Retina (tissue), 1 donor: ENCODE results near the gene PTPN14.

Source experiments
- DNase-seq: peaks from one replicate; pipeline ENCODE4 v3.0.0-alpha.2; 2016

PTPN14 gene

GRCh38 chr1:214567481-214567980, 16.1 kb upstream of the PTPN14 start:
- DNase-seq = no peak

DNA sequence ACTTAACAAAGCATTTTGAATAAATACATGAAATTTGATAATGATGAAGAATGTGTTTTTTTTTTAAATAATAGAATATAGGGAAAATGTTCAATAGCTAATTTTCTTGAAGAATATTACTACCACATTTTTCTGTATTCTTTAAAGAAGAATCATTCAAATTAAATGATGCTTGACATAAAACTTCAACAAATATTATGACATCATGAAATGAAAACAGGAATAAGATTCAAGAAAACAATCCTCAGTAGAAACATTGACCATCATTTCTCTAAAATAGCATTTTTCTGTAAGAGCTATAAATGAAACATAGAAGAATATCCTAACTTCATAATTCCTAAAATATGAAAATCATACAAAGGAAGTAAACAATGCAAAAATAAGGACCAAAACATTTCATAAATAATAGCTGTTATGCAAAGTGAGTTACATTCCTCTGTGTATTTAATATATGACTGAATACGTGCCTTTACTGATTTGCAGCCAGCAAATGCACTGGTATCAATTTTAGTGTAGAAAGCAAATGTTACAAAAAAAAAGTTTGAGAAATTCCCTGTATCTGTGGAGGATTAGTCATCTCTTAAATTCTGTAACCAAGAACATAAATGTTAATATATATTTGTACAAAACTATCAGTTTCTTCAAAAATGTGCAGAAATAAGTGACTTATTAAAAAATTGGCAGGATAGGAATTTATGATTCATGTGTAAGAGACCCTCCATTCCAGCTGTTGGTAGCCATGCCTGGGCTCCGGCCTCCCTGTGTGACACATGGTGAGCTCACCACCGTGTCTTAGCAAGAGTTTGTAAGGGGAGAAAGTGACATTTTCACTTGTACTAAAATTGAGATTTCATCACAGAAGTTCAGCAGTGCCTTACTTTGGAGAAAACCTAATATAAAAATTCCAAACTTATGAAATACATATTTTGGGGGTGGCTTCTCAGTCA, 15.0 kb upstream of the PTPN14 start:
- DNase-seq = no peak

DNA sequence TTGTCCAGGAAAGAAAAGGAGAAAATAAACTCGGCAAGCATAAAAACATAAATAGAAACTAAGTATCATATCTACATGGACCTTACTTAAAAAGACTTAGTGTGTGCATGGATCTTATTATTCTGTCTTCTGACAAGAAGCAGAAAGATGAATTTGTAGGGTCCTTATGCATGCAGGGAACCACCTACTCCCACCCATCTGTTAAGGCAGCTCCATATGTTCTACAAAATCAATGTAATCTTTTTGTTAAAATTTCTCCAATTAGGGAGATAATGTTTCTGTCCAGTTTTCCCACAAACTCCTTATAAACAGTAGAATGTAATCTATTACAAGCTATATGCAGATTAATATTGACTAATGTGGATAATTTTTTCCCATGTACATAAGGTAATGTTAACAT, 13.9 kb upstream of the PTPN14 start:
- DNase-seq = no peak

DNA sequence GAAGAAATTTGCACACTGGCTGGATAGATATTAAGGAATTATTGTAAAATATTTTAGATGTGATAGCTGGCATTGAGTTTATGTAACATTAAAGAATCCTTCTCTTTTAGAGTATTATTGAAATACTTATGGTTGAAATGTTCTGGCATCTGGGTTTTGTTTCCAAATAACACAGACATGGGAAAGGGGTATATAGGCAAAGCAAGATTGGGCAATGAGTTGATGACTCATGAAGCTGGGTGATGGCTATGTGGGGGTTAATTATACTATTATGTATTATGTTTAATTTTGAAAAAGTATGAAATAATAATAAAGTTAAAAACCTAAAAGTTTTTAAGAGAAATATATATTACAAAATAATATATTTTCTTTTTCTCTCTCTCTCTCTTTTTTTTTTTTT, 12.5 kb upstream of the PTPN14 start:
- no peak for DNase-seq

GRCh38 chr1:214557952-214558735, 6.7 kb upstream of the PTPN14 start:
- DNase-seq = no peak

DNA sequence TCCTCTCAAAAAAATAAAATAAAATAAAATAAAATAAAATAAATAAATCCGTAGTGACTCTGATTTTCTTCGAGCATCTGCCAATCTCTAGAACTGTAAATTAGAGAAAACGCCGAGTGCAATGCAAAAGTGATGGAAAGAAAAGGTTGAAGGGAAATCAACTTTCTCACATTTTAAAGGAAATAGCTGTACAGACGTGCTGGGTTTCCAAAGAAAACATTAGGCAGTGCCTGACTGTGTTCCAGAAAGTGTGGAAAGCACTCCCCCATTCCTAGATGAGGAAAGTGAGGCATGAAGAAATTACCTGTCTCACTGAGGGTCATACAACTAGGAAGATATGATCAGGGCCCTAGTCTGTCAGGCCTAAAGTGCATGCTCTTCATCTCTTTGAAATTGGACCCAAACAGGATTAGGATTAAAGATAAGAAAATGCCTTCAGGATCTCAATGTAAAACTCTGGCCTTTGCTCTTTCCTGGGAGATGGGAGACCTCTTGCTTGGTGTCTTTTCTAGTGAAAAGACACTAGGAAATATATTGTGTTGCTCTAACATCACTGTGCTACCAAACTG, 1.8 kb upstream of the PTPN14 start:
- DNase-seq = no peak

DNA sequence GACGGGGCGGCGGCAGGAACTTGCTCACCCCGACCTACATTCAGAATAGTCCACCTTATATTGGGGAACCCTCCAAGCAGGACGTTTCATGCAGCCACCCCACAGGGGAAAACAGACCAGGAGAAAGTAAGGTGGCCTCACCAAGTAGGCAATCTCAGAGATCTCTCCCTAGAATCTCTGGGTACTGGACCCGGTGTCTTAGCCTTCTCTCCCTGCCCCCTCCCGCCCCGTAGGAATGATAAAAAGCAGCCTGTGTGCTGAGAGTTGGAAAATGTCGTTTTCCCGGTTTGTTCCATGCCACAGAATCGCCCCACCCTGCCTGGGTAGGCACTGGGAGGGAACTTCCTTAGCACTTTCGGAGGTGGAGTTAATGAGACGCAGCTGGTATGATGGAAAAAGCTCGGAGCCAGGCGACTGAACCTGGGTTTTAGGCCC, 789 bp upstream of the PTPN14 start:
- DNase-seq = no peak

- no peak for DNase-seq
These were observed 456 bp downstream of the PTPN14 start for GRCh38 chr1:214550857-214551435.

DNA sequence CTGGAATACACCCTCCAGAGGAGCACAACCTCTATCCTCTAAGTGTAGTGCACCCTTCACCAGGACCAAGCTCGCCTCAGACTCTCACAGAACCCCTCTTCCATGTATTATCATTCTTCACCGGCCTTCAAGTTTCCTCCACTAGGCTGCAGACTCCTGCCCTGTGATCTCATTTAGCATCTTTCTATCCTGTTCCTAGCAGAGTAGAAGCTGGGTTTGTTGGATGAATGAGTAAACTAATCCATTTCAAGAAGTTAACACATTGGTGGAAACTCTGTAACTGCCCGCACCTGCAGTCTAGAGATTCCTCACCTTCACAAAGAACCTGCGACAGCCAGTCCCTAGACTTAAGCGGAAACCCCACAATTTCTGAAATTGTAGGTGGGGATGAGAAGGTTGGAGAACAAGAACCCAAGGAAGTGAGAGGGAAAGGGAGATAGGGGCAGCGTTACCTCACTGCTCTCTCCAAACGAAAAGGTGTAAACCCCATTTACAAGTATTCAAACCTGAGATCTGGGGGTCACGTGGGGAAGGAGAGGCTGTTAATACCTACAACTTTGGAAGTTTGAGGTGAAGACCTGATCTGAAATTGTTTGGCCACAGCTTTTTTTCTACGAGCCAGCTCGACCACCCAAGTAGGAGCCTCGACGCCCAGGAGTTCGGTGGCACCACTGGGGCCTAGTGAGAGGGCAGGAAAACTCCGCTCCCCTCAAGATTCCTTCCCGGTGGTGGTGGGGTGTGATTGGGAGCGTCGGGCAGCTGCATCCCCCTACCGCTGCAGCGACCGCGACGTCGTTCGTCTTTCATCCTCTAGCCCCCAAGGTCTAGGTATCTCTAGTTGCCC, 1.2 kb downstream of the PTPN14 start:
- DNase-seq = peak; percentile 20

- no peak for DNase-seq
These were observed 1.8 kb downstream of the PTPN14 start for GRCh38 chr1:214549604-214550003.

GRCh38 chr1:214548988-214549387, 2.4 kb downstream of the PTPN14 start:
- DNase-seq = no peak

DNA sequence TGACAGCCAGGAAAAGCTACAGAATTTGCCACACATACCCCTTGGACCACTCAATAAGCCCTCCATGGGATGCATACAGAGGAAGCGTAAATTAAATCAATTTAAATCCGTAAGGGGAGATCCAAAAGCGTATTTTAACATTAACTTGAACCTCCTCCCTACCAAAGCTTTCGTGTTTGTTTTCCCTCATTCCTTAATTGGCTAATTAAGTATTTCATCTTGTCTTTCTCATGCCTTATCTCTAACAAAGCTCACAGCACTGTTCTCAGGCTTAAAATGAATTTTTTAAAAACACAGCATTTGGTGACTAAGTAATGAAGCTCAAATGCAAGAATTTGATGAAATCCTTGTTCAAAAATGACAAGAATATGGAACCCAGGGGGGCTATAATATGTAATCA, 3.1 kb downstream of the PTPN14 start:
- no peak for DNase-seq

GRCh38 chr1:214547747-214548146, 3.7 kb downstream of the PTPN14 start:
- no peak for DNase-seq

GRCh38 chr1:214546886-214547641, 4.3 kb downstream of the PTPN14 start:
- no peak for DNase-seq

GRCh38 chr1:214546084-214546483, 5.3 kb downstream of the PTPN14 start:
- no peak for DNase-seq

GRCh38 chr1:214545293-214545692, 6.1 kb downstream of the PTPN14 start:
- no peak for DNase-seq

- no peak for DNase-seq
These were observed 6.6 kb downstream of the PTPN14 start for GRCh38 chr1:214544791-214545190.

GRCh38 chr1:214542275-214543199, 8.9 kb downstream of the PTPN14 start:
- no peak for DNase-seq

GRCh38 chr1:214541693-214542092, 9.7 kb downstream of the PTPN14 start:
- no peak for DNase-seq

DNA sequence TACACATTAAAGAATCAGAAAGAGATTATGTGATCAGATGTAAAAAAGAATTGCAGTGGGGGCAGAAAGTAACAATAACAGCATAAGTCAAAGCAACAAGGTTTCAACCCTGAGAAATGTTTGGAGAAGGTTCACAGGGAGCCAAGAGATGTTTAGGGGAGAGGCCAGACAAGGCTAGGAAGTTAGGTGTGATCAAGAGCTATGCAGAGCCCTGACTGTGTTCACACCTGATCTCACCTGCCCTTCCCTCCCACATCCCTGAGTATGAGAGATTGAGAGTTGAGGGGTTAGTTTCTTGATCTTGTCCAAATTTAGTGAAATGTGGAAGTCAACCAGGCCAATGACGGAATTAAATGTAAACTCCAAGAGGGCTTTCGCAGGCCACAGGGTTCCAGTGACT, 10.2 kb downstream of the PTPN14 start:
- no peak for DNase-seq
